ENCODE data around the gene CEACAM5.

- TF ChIP-seq CTCF (IDR thresholded peaks at IDR 0.05) (no peak), POLR2AphosphoS5 (IDR thresholded peaks at IDR 0.05) (no peak)
These were observed 13.4 kb upstream of the CEACAM5 start for GRCh38 chr19:41694831-41695635.

Measured in transverse colon (tissue), 4 donors.